GOT3 (cell line): Measurements from ENCODE around the gene PLIN5.

Experiments used
- DNase-seq: peaks from one replicate; lab custom pipeline; 2025; ENCODE audit warnings: mixed read lengths; lab: John Stamatoyannopoulos, UW

PLIN5 gene, protein sequence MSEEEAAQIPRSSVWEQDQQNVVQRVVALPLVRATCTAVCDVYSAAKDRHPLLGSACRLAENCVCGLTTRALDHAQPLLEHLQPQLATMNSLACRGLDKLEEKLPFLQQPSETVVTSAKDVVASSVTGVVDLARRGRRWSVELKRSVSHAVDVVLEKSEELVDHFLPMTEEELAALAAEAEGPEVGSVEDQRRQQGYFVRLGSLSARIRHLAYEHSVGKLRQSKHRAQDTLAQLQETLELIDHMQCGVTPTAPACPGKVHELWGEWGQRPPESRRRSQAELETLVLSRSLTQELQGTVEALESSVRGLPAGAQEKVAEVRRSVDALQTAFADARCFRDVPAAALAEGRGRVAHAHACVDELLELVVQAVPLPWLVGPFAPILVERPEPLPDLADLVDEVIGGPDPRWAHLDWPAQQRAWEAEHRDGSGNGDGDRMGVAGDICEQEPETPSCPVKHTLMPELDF

DNA sequence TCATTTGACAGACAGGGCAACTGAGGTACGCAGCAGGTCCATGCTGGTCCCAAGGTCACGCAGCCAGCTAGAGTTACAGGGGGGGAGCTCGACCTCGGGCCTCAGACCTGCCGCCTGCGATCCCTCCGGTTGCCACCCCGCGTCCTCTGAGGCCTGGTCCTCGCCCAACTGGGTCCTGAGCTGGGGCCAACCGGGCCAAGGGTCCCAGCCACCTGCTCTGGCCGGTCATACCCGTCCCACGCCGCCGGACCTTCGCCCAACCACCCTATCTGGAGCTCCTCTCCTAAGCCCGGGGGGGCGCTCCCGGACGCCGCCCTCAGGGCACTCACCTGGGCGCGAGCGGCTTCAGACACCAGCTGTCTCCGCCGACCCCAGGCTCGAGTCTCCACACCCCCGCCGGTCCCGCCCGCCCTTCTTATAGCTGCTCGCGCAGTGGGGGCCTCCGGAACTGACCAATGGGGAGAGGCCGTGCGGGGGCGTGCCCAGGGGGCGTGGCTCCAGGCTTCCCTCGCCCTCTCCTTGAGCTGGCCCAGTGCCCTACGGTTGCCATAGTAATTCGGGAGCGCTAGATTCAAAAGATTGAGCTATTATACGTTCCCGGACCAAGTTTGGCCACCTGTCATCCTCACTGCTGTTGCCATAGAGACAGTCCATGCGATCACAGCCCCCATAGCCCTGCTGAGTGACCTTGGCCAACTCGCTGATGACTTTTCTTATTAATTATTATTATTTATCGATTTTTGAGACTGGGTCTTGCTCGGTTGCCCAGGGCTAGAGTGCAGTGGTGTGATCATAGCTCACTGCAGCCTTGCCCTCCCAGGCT, at the start of gene PLIN5:
PLIN5 (minus strand) TSS at position 389 of the 823 bp plus-strand sequence. CDS start 1,150 bp downstream, outside the sequence.
- DNase-seq, result no peak

DNA sequence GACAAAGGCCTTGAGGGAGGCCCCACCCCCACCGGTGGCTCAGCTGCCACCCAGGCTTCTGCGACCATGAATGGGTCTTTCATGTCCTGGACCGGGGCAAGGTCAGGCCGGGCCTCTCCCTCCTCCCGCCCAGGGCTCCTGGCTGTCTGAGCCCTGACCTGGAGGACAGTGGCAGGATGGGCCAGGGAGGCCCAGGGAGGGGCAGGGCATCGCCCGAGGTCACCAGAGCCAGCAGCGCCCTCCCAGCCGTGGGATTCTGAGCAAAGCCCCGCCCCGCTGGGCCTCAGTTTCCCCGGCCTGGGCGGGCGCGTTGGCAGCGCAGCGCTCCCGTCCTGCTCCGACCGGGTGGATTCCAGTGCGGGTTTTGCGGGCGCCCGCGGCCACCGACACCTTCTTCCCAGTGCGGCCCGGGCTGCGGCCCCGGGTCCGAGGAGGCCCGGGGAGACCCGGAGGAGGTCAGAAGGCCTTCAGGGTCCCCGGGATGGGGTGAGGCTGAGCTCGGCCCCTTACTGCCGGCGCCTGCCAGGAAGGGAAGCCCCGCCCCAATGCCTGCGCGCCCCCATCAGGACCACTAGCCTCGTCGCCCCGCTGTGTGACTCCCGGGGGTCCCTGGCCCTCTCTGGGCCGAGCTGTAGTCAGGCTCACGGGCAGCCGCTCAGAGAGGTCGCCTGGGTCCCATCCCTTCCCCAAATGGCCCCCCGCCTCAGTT, 49.1 kb upstream of the PLIN5 start:
- no peak for DNase-seq

DNA sequence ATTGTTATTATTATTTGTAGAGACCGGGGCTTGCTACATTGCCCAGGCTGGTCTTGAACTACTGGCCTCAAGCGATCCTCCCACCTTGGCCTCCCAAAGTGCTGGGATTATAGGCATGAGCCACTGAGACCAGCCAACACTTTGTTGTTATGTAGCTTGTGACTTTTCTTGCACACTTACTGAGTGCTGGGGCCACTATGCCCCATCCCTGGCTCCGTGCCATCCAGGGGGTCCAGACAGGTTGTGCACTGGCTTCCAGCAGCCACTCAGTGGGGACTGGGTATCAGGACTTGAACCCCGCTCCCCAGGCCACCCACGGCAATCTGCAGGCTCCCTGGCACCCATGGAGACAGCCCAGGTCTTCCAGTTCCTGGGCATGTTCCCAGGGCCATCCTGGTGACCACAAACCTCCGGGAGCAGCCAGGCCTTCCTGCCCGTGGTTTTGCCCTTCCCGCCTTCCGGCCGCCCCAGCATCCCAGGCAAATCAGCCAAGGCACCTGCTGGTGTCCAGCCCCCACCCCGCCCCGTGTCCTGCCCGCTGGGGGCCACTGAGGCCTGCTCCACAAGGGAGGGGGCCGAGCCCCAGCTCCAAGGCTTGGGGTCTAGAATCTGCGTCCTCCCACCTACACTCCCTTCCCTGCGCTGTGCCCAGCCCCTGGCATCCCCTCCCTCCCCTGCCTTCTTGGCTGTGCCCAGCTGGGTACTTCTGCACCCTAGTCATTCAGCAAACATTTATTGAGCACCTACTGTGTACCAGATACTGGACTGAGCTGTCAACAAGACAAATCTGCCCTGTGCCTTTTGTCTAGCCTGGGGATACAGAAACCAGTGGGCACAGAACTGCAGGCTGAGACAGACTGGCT, 48.2 kb upstream of the PLIN5 start:
- DNase-seq, result no peak

DNA sequence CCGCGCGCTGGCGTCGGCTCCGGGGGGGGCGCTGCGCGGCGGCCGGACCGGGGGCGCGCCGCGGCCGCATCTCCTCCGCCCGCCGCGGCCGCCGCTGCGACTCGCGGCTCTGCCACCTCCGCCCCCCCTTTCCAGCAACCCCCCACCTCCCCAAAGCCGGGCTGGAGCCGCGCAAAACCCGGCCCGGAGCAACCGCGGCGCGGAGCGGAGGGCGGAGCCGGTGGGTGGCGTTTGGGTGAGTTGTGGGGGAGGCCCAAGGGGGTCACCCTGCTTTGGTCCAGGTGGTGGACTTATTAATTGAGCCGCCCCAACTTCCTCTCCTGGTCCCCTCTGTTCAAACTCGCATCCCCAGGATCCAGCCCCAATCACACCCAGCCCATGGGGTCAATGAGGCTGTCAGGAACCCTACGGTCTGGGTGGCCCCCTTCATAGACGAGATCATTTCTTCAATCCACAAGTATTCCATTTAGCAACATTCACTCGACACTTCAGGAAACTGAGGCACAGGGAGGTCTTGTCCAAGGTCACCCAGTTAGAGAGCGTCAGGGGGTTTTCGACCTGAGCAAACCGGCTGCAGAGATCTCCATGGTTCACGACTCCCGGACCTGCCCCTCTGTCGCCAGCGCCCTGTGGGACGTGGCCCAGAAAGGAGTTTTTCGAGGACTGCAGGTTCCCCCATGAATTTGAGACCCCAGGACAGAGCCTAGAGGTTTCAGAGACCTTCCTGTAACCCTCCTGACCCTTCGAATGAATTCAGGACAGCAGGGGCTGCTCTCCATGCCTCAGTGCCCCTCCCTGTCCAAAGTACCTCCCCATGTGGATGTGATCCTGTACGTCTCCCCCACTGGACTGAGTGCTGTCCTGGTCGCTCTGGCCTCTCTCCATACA, 46.9 kb upstream of the PLIN5 start:
- no peak for DNase-seq

DNA sequence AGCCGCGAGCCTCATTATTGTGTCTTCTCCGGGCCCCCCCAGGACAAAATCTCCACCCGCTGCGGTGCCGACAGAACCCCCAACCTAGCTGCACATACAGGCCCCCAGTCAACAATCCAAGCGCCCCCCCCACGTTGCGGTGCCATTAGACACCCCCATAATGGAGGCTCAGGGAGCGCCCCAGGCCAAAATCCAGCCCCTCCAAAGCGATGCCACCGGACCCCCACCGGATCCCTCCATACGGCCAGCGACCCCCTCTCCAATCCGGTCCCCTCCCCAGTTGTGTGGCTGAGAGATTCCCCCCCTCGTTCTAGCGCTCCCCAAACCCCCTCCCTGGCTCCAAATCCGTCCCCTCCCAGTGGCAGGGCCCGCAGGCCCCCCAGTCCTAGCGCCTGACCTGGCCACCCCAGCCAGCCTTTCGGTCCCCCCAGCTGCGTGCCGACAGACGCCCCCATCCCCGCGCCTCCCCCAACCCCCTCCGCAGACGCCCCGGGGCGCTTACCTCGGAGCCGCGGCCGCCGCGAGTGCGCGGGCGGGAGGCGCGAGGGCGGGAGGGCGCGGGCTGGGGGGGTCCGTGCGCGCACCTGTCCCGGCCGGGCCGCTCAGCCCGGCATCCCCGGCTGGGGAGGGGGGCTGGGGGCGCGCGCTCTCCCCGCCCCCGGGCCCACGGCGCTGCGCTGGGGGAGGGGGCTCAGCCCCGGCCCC, 46.1 kb upstream of the PLIN5 start:
- no peak for DNase-seq

DNA sequence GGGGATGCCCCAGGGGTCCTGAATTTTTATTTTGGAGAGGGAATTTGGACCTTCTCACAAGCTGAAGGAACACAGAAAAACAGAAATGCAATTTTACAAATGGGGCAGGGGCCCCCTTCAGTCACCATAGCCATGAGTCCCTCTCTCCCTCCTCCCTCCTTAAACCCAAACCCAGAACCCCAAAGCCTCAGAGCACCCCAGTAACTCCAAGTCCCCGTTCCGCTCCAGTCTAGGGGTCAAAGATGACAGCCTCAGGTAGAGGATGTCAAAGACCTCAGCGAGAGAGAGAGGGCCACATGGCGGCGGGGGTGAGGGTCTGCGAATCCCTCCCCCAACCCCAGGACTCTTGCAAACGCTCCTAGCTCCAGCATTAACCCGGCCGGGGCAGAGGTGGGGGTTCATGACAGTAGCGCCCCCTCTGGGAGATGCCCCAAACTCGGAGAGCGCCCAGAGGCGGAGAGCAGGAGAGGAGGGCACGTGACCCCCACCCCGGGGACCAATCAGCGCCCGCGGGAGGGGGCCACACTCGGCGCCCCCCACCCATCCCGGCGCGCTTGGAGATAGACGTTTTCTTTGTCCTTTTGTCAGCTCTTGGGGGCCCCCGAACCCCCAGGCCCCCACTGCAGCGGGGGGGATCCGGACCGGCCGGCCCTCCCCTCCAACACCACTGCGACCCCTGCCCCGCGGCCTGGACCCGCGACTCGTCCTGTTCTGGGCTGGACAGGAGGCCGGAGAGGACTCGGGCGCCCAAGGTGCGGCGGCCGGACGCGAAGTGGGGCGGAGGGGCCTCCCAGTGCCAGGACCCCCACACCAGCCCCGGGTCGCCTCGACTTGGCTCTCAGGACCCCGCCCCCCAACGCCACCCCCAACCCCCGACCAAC, 45.2 kb upstream of the PLIN5 start:
- no peak for DNase-seq

DNA sequence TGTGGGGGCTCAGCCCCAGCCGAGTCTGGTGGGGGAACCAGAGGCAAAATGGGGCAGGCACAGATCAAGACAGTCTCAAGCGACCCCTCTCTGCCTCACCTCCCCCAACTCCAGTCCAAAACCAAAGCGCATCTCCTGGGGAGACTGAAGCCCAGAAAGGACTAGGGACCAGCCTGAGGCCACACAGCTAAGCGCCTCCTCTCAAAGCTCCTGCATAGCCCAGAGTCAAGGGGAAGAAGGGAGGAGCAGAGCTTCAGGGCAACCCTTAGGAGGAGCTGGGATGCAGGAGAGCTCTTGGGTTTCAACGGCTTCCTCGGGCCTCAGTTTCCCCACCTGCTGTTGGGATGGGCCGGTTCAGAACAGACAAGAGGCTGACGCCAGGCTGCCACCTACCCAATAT, 44.4 kb upstream of the PLIN5 start:
- no peak for DNase-seq

DNA sequence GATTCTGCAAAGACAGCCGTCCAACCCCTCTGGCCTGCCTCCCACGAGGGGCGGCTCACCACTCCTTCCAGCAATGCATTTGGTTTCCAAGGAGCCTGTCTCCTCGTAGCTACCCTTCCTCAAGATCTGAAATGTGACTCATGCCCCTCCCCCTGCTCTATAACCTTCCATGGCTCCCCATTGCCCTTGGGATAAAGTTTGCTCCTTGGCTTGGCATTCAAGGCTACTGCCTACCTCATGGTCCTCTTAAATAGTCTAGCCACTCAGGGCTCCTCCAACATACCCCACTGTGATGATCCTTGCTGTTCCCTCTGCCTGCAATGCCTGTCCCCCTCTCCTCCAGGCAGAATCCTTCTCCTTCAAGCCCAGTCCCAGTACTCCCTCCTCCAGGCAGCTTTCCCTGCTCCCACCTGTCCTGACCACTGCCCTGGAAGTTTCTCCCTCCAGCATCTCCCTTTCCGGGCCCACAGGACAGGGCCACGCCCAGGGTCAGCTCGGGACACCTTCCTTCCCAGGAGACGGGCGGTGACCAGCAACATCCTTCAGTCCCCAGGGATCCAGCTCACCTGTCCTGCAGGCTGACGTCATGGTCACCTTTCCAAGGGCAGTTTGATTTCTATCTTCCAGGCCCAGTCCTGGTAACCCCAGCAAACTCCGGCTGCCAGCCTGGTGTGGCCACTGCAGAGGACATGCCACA, 43.7 kb upstream of the PLIN5 start:
- DNase-seq, result no peak

DNA sequence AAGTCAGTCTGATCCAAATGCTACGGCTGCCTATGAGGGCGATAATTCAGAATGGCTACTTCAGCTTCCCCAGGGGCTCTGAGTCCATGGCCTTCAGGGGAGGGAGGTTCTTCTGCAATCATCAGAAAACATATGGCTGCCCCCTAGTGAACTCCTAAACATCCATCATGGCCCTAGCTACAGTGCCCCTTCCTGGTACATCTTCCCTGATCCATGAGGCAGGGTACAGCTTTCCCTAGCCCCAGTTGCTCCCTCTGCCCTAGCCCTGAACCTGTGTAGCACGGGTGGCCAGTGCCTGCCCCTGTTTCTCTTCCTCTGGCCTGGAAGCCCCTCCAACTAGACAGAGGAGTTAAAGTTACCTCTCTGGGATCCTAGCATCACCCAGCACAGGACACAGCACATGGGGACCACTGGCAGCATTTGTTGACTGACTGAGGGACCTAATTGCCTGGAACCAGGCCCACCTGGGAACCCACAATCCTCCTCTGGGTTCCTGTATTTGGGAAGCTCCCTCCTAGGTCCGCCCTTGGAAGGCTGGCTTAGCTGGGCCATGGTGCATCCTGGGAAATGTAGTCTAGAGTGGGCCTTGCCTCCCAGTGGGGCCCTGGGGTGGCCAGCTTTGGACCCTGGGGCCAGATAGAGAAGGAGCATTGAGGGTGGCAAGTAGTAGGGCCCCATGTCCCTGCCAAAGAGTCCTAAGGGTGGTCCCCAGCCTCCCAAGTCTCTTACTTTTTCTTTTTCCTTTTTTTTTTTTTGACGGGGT, 42.2 kb upstream of the PLIN5 start:
- DNase-seq, result no peak

DNA sequence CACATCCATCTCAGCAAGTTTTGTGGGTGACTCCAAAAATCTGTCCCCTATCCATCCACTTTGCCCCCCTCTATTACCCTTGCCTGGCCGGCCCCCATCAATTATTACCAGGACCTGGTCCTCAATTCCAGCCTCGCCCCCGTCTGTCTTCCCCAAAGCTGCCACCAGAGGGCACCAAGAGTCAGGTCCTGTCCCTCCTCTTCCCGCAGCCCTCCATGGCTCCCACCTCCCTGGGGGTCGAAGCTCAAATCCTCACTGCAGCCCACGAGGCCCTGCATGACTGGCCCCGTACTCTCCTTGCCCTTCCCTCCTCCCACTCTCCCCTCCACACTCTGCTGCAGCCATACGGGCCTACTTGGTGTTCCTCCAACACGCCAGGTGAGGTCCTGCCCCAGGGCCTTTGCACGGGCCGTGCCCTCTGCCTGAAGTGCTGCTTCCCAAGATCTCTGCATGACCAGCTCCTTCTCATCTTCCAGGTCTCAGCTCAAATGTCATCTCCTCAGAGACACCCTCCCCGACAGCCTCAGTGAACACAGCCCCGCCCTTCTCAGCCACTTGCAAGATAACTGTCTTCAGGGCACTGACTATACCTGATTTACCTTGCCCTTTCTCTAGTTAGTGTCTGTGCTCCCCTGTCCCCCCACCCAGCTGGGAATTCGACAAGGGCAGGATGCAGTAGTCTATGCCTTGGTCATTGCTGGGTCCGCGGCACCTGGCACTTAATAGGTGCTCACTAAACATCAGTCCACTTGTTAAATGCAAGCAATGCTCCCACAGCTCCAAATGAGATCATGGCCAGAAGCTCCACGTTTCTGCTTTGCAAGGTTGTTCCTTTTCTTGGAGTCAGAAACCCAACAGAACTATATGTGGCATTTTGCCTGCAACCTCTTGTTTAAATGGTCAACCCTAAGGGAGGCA, 41.3 kb upstream of the PLIN5 start:
- no peak for DNase-seq

DNA sequence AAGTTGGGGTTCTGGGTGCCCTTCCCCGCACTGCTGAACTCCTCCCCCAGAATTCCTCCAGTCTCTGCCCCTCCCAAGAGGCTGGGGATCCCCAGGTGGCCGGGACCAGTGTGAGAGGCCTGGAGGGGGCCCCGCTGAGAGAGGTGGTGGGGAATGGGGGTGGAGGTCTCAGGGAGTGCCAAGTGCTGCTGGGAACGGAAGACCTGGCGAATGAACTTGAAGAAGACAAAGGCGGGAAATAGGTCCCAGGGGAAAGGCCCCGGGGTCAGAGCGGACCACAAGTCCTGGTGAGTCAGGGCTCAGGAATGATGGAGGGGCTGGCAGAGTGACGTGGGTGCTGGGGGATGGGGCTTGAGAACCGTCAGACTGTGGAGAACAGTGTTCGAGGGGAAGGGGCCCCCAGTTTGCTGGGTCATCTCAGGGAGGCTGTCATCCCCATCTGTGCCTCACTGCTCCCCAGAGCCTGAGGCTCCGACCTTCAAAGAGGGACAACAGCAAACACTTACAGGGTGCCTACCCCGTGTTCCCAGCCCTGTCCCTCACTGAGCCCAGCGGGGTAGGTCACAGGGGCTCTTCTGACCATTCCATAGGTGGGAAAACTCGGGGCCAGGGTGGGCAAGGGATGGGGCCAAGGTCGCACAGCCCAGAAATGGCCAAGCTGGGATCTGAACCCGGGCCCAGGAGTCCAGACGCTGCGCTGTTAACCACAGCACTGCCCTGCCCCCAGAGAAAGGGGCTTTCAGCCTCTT, 40.4 kb upstream of the PLIN5 start:
- DNase-seq, result peak; percentile 61

DNA sequence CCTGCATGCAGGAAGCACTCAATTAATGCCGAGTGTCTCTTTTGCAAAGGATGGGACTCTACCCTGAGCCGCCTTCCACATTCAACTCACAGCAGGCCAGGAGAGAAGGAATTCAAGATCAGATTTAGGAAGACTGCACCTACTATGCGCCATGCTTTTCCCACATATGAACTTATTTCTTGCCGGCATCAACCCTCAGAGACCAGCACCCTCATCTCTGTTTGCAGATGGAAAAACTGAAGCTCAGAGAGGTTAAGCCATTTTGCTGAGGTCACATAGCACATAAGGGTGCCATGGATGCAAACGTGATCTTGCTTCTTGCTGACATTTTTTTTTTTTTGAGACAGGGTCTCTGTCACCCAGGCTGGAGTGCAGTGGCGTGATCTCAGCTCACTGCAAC, 38.7 kb upstream of the PLIN5 start:
- no peak for DNase-seq

DNA sequence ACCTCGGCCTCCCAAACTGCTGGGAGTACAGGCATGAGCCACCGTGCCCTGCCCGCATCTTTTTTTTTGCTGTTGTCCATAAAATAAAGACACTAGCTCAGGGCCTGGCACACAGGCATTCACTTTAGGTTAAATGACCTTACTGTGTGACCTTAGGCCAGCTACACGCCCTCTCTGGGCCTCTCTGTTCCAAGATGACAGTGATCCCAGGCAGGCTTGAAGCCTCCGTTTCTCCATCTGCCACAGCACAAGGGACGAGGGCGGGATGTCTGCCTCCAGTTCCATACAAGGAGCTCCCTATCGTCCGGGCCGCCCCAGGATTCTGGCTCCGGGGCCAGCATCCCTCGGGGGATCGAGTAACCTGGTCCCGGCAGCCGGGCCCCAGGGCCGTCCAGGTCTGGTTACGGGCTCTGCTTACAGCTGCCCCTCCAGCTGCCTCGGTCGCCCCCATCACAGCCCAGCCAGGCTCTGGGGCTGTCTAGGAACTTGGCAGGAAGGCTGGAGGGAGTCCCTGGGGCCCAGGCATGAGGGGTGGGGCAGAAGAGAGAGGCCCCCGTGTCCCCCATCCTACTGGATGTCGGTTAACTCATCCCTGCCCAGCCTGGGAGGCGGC, 36.4 kb upstream of the PLIN5 start:
- no peak for DNase-seq

DNA sequence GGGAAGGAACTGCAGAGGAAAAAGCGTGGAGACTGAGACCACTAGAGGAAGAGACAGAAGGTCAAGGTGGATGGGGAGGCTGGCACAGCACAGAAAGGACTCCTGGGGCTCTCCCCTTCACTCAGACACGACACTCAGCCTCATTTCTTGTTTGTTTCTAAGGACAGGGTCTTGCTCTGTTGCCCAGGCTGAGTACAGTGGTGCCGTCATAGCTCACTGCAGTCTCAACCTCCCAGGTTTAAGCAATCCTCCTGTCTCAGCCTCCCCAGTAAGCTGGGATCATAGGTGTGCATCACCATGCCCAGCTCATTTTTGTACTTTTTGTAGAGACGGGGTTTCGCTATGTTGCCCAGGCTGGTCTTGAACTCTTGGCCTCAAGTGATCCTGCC, 35.9 kb upstream of the PLIN5 start:
- DNase-seq, result no peak

DNA sequence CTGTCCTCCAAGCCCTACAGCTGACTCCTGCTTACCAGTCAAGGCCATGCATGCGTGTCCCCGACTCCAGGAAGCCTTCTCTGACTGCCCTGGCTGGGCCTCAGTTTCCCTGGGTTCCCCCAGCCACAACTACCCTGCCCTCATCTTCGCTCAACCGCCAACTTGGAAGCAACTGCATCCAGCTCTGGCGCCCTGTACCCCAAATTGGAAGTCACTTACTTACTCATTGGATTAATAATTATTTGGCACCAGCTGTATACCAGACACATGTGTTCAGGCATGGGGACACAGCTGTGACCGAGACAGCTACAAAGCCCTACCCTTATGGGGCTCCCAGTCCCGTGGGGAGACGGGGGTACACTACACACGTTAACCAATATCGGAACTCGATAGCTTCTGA, 35.4 kb upstream of the PLIN5 start:
- no peak for DNase-seq
